Skeletal muscle tissue (tissue), 4 donors: ENCODE measurements around the gene TSPAN11. TPM values are rescaled to one million over a fixed set of nuclear protein-coding genes. Genes with fewer than 3 reads are reported as not detected.

ENCODE experiments used
- H3K27ac ChIP-seq: one replicate; pipeline ENCODE4 v1.7.0; 2013; ENCODE audit warnings: mild to moderate bottlenecking, low read depth, low read length, inconsistent platforms
- H3K27me3 ChIP-seq, 3 donors: one replicate each; pipeline ENCODE4 v1.7.0; 2013; ENCODE audit warnings: low read length in 3 of 3; ENCODE audit not compliant: control insufficient read depth in 3 of 3, insufficient read depth in 3 of 3
- H3K36me3 ChIP-seq, 3 donors: one replicate each; pipeline ENCODE4 v1.7.0; 2013; ENCODE audit warnings: low read length in 3 of 3; ENCODE audit not compliant: control insufficient read depth in 3 of 3, insufficient read depth in 3 of 3
- H3K4me1 ChIP-seq, 3 donors: one replicate each; pipeline ENCODE4 v1.7.0; 2013; ENCODE audit warnings: low read length in 3 of 3, mild to moderate bottlenecking in 3 of 3; ENCODE audit not compliant: control insufficient read depth in 3 of 3, insufficient read depth in 3 of 3
- H3K4me3 ChIP-seq, 3 donors: one replicate each; pipeline ENCODE4 v1.7.0; 2013; ENCODE audit warnings: low read length in 3 of 3
- H3K9ac ChIP-seq, 3 donors: one replicate each; pipeline ENCODE4 v1.7.0; 2013; ENCODE audit warnings: low read length in 3 of 3, mild to moderate bottlenecking in 3 of 3, moderate library complexity in 2 of 3, low read depth in 1 of 3
- H3K9me3 ChIP-seq, 3 donors: one replicate each; pipeline ENCODE4 v1.7.0; 2013; ENCODE audit warnings: low read length in 3 of 3; ENCODE audit not compliant: control insufficient read depth in 3 of 3
- total RNA-seq: library from RNA; depleted of rRNA; stranded (reverse); fragments of >200 nt; gene quantifications from one replicate; pipeline ENCODE4 v1.2.3, GENCODE V29; 2014
- donor health status: Osteomylitis.

Gene TSPAN11
- total RNA-seq, 1 donor from 2014 or later: 7.3 TPM

- H3K4me3 ChIP-seq: no peak overlapping the region
- no peaks in the 10 kb centered on the region for H3K36me3 ChIP-seq
- H3K4me1 ChIP-seq: peaks cover 0 to 12% (median 5%) of the 10 kb centered on the region in 3 donors
- H3K27me3 ChIP-seq: no peaks in the 10 kb centered on the region
- no peak overlapping the region for H3K27ac ChIP-seq
- no peak overlapping the region for H3K9ac ChIP-seq
- H3K9me3 ChIP-seq: no peaks in the 10 kb centered on the region
These were observed 69.7 kb downstream of the TSPAN11 start for GRCh38 chr12:30996255-30996654.

GRCh38 chr12:30996752-30997151, 70.2 kb downstream of the TSPAN11 start:
- Histone ChIP-seq H3K27me3 (no peaks in the 10 kb centered on the region), H3K4me1 (peaks cover 0 to 12% (median 5%) of the 10 kb centered on the region in 3 donors), H3K27ac (no peak overlapping the region), H3K9me3 (no peaks in the 10 kb centered on the region), H3K36me3 (no peaks in the 10 kb centered on the region), H3K9ac (no peak overlapping the region), H3K4me3 (no peak overlapping the region)

DNA sequence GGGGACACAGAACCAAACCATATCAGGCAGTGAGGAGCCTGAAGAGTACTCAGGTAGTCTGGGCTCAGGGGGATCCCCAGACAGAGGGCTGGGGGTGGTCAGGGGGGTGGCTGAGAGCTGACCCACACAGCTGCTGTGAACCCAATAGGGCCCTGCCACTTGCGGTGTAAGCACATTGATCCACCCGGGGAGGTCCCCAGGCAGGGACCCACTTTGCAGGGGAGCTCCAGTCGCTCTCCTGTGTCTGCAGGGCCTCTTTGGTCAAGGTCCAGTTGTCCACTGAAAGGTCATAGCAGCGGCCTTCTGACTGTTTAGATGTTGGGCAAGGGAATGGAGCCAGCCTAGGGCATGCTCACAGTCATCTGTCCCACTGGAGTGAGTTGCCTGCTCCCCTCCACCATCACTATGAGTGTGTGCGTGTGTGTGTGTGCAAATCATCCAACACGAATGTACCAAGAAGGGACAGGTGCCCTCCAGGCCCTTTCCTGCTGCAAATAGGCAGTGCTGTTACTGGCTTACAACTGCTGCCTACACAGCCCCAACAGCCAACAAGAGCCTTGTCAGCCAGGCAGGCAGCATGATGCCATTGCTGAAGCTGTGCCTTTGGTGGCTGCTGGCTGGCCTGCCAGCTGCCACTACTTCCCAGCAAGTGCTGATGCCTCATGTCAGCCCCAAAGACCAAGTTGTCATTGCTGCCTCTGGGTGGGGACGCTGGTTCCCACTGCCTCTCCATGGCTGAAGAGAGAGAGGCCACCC, 71.3 kb downstream of the TSPAN11 start:
- Histone ChIP-seq H3K9ac (no peak overlapping the region), H3K36me3 (no peaks in the 10 kb centered on the region), H3K9me3 (no peaks in the 10 kb centered on the region), H3K4me1 (peaks cover 0 to 12% (median 5%) of the 10 kb centered on the region in 3 donors), H3K27ac (no peak overlapping the region), H3K4me3 (no peak overlapping the region), H3K27me3 (no peaks in the 10 kb centered on the region)

GRCh38 chr12:30999011-30999410, 72.5 kb downstream of the TSPAN11 start:
- Histone ChIP-seq H3K27me3 (peaks cover 0 to 6% (median 0%) of the 10 kb centered on the region in 3 donors), H3K27ac (no peak overlapping the region), H3K4me1 (peaks cover 0 to 12% (median 5%) of the 10 kb centered on the region in 3 donors), H3K36me3 (no peaks in the 10 kb centered on the region), H3K9me3 (no peaks in the 10 kb centered on the region), H3K4me3 (no peak overlapping the region), H3K9ac (no peak overlapping the region)

GRCh38 chr12:30999723-31000122, 73.2 kb downstream of the TSPAN11 start:
- no peaks in the 10 kb centered on the region for H3K9me3 ChIP-seq
- no peaks in the 10 kb centered on the region for H3K36me3 ChIP-seq
- peaks cover 0 to 6% (median 0%) of the 10 kb centered on the region in 3 donors for H3K27me3 ChIP-seq
- H3K27ac ChIP-seq: no peak overlapping the region
- peaks cover 0 to 12% (median 5%) of the 10 kb centered on the region in 3 donors for H3K4me1 ChIP-seq
- no peak overlapping the region for H3K4me3 ChIP-seq
- no peak overlapping the region for H3K9ac ChIP-seq

DNA sequence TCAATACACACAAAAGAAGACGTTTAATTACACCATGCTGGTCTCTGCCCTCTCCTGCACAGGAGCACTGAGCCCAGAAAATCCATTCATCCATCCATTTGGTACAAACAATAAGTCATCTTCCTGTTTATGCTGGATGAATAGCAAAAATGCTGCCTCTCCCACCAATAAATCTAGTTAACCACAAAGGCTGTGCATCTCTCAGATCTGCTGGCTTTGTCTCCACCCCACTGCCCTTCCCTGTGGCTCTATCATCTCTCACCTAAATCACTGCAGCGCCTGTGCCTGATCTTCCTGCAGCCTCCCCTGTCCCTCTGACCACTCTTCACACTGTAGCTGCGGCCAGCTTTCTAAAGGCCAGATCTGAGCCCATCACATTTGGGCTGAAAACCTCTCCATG, 74.2 kb downstream of the TSPAN11 start:
- Histone ChIP-seq H3K36me3 (no peaks in the 10 kb centered on the region), H3K9ac (no peak overlapping the region), H3K4me3 (no peak overlapping the region), H3K9me3 (no peaks in the 10 kb centered on the region), H3K27ac (no peak overlapping the region), H3K4me1 (peaks cover 1 to 12% (median 6%) of the 10 kb centered on the region in 3 donors), H3K27me3 (peaks cover 0 to 6% (median 0%) of the 10 kb centered on the region in 3 donors)

GRCh38 chr12:31001581-31002360, 75.2 kb downstream of the TSPAN11 start:
- Histone ChIP-seq H3K9me3 (no peaks in the 10 kb centered on the region), H3K27ac (no peak overlapping the region), H3K27me3 (peaks cover 0 to 6% (median 0%) of the 10 kb centered on the region in 3 donors)

GRCh38 chr12:31002361-31002725, 75.8 kb downstream of the TSPAN11 start:
- Histone ChIP-seq H3K4me3 (no peak overlapping the region), H3K9me3 (no peaks in the 10 kb centered on the region), H3K4me1 (peaks cover 6 to 7% (median 7%) of the 10 kb centered on the region in 3 donors), H3K27me3 (peaks cover 0 to 6% (median 0%) of the 10 kb centered on the region in 3 donors), H3K36me3 (no peaks in the 10 kb centered on the region), H3K9ac (no peak overlapping the region), H3K27ac (no peak overlapping the region)

More at GRCh38 chr12:31001581-31002360, 75.2 kb downstream of the TSPAN11 start:
- Histone ChIP-seq H3K9ac (no peak overlapping the region), H3K36me3 (no peaks in the 10 kb centered on the region), H3K4me1 (peaks cover 5 to 7% (median 6%) of the 10 kb centered on the region in 3 donors), H3K4me3 (no peak overlapping the region)

DNA sequence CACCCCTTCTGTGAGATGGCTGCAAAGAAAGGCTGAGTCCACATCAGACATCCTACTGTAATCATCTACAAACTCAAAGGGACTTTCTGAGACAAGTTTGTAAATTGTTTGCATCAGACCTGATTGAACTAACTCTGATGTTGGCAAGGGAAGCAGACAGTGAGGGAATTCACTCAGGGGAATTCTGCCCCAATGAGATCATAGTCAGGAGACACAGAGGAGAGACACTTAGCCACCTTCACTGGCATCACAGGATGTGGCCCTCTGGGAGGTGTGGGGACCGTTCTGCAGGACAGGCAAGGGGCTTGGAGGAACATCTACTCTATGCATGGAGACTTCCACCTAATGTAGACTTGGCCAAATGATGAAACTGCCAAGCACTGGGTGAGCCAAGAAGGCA, 76.5 kb downstream of the TSPAN11 start:
- no peak overlapping the region for H3K27ac ChIP-seq
- peaks cover 6 to 10% (median 7%) of the 10 kb centered on the region in 3 donors for H3K4me1 ChIP-seq
- H3K9ac ChIP-seq: no peak overlapping the region

More for the DNA sequence above, 76.5 kb downstream of the TSPAN11 start:
- Histone ChIP-seq H3K4me3 (no peak overlapping the region), H3K27me3 (peaks cover 0 to 6% (median 0%) of the 10 kb centered on the region in 3 donors), H3K36me3 (no peaks in the 10 kb centered on the region), H3K9me3 (no peaks in the 10 kb centered on the region)
